ENCODE measurements around the gene SKIL.
A peak's percentile ranks its signal among the peaks of the same experiment; 100 is the strongest.

Gene SKIL

DNA sequence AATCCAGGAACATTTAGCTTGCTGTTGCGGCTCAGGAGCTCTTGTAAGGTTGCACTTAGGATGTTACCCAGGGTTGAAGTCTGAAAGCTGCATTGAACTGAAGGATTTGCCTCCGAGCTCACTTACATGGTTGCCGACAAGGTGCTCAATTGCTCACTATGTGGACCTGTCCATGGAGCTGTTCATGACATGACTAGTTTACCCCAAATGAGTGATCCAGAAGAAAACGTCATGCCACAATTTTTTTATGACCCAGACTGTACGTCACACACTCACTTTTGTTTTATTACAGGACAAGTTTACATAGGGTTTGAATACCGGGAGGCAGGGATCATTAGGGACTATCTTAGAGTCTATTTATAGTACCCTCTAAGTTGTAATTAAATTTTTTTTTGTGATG is 40.2 kb downstream of the SKIL start:
- H3K27ac ChIP-seq = no peak overlapping the region
- H3K36me3 ChIP-seq (ENCODE audit: insufficient read depth) = no peaks in the 10 kb centered on the region
- H3K9ac ChIP-seq = no peak overlapping the region
- H3K27me3 ChIP-seq (ENCODE audit: insufficient read depth, low read depth) = no peaks in the 10 kb centered on the region
- no peaks in the 10 kb centered on the region for H3K4me1 ChIP-seq (ENCODE audit: low read depth, poor library complexity, severe bottlenecking)
- H3K4me3 ChIP-seq (IDR thresholded peaks at IDR 0.05; ENCODE audit: insufficient read depth, low read depth, low read length) = no peak overlapping the region
- TF ChIP-seq CTCF (conservative IDR thresholded peaks at IDR 0.05; ENCODE audit: low read depth, low read length) = no peak
- no peak overlapping the region for H3K4me2 ChIP-seq
- no peak overlapping the region for H2AFZ ChIP-seq (ENCODE audit: low read depth)
- no peaks in the 10 kb centered on the region for H3K79me2 ChIP-seq (ENCODE audit: insufficient read depth, low read depth)
- no peaks in the 10 kb centered on the region for H4K20me1 ChIP-seq (ENCODE audit: insufficient read depth)

GRCh38 chr3:170405101-170405500 is 47.6 kb downstream of the SKIL start:
- Histone ChIP-seq H3K9ac (no peak overlapping the region), H2AFZ (ENCODE audit: low read depth) (no peak overlapping the region), H3K4me3 (IDR thresholded peaks at IDR 0.05; ENCODE audit: insufficient read depth, low read depth, low read length) (no peak overlapping the region), H3K4me1 (ENCODE audit: low read depth, poor library complexity, severe bottlenecking) (no peaks in the 10 kb centered on the region), H3K27me3 (ENCODE audit: insufficient read depth, low read depth) (no peaks in the 10 kb centered on the region), H3K4me2 (no peak overlapping the region), H3K79me2 (ENCODE audit: insufficient read depth, low read depth) (no peaks in the 10 kb centered on the region), H3K36me3 (ENCODE audit: insufficient read depth) (no peaks in the 10 kb centered on the region), H3K27ac (no peak overlapping the region), H4K20me1 (ENCODE audit: insufficient read depth) (no peaks in the 10 kb centered on the region)
- TF ChIP-seq CTCF (conservative IDR thresholded peaks at IDR 0.05; ENCODE audit: low read depth, low read length) = no peak

DNA sequence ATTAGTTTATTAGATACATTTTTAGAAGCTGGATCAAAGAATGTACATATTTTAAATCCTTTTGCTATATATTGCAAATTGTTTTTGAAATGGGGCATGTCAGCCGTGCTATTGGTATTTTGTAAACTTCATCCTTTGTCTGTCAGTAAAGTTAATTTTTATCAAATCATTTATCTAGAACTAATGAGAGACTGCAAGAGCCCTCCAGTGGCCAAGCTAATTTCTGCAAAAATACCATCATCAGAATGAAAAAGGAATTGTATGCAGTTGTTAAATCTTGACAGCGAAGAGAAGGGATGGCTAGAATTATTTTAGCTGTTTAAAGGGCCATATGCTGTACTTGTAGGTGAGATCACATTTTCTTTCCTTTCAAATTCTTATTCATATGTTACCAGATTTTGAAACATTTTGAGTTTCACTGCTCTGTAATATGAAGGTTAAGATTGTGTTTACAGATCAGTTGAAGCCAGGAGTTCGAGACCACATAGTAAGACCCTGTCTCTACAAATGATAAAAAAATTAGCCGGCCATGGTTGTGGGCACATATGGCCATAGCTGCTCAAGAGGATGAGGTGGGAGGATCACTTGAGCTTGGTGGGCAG is 53.0 kb downstream of the SKIL start:
- Histone ChIP-seq H2AFZ (ENCODE audit: low read depth) (no peak overlapping the region), H3K4me1 (ENCODE audit: low read depth, poor library complexity, severe bottlenecking) (no peaks in the 10 kb centered on the region), H3K4me3 (IDR thresholded peaks at IDR 0.05; ENCODE audit: insufficient read depth, low read depth, low read length) (no peak overlapping the region), H3K4me2 (no peak overlapping the region), H3K36me3 (ENCODE audit: insufficient read depth) (no peaks in the 10 kb centered on the region), H3K27me3 (ENCODE audit: insufficient read depth, low read depth) (no peaks in the 10 kb centered on the region), H3K79me2 (ENCODE audit: insufficient read depth, low read depth) (no peaks in the 10 kb centered on the region), H3K27ac (no peak overlapping the region), H4K20me1 (ENCODE audit: insufficient read depth) (no peaks in the 10 kb centered on the region), H3K9ac (no peak overlapping the region)
- peak; percentile 65 for TF ChIP-seq CTCF (conservative IDR thresholded peaks at IDR 0.05; ENCODE audit: low read depth, low read length)

DNA sequence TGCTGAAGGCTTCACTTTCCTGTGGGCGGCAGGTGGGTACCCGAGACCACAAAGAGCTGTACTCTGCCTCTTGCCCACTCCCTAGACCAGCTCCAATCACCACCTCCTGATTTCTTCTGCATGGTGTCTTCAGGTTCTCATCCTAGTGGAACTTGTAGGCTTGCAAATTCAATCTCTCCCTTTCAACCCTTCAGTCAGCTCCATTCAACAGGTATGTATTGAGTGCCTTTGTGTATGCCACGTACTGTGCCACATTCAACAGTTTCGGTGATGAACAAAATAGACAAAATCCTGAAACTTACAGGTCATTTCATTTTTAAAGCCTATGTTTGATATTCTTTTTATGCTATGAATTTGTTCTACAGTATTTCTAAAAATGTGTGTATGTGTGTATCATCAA is 55.8 kb downstream of the SKIL start:
- TF ChIP-seq CTCF (conservative IDR thresholded peaks at IDR 0.05; ENCODE audit: low read depth, low read length) = no peak
- Histone ChIP-seq H3K4me1 (ENCODE audit: low read depth, poor library complexity, severe bottlenecking) (no peaks in the 10 kb centered on the region), H3K27me3 (ENCODE audit: insufficient read depth, low read depth) (no peaks in the 10 kb centered on the region), H3K4me3 (IDR thresholded peaks at IDR 0.05; ENCODE audit: insufficient read depth, low read depth, low read length) (no peak overlapping the region), H4K20me1 (ENCODE audit: insufficient read depth) (no peaks in the 10 kb centered on the region), H2AFZ (ENCODE audit: low read depth) (no peak overlapping the region), H3K27ac (no peak overlapping the region), H3K36me3 (ENCODE audit: insufficient read depth) (no peaks in the 10 kb centered on the region), H3K79me2 (ENCODE audit: insufficient read depth, low read depth) (no peaks in the 10 kb centered on the region), H3K4me2 (no peak overlapping the region), H3K9ac (no peak overlapping the region)
